ENCODE data around the gene ZNF397. TPM values are rescaled to one million over a fixed set of nuclear protein-coding genes. Genes with fewer than 3 reads are reported as not detected.

ZNF397 gene
- total and polyA plus RNA-seq, 2 donors (not counting 1 experiment from before 2014, with no cell fraction given) = 7.0 to 23.8 TPM

- Histone ChIP-seq H3K4me2 (ENCODE audit: extremely low read depth, insufficient read depth, low read length) (no peak overlapping the region), H4K20me1 (ENCODE audit: control insufficient read depth, extremely low read depth, insufficient read depth, low read length) (no peaks in the 10 kb centered on the region)
- TF ChIP-seq CTCF (conservative IDR thresholded peaks at IDR 0.05 in 1 of 2, IDR thresholded peaks at IDR 0.05 in 1 of 2; ENCODE audit: low read depth in 1 of 2, low read length in 2 of 2) (no peak), EZH2 (IDR thresholded peaks at IDR 0.05; ENCODE audit: low read length, missing control alignments) (no peak)
Observed at GRCh38 chr18:35264409-35264808, 23.6 kb downstream of the ZNF397 start.

GRCh38 chr18:35267161-35267651, 26.4 kb downstream of the ZNF397 start:
- Histone ChIP-seq H2AFZ (ENCODE audit: low read length) (peak overlapping the region; percentile 10), H3K27me3 (ENCODE audit: control insufficient read depth, insufficient read depth, low read length) (no peaks in the 10 kb centered on the region), H3K4me2 (ENCODE audit: extremely low read depth, insufficient read depth, low read length) (peak overlapping the region; percentile 75), H3K4me3 (replicated peaks in 1 of 4; ENCODE audit: control extremely low read depth in 1 of 4, insufficient read depth in 1 of 4, low read depth in 3 of 4, low read length in 4 of 4) (peak overlapping the region; percentile 9 to 54 (median 30)), H3K36me3 (ENCODE audit: control insufficient read depth, insufficient read depth, low read length) (peaks cover 1% of the 10 kb centered on the region), H3K27ac (ENCODE audit: insufficient read depth, low read length) (peak overlapping the region; percentile 16), H3K9ac (ENCODE audit: insufficient read depth, low read length) (peak overlapping the region; percentile 7), H3K79me2 (ENCODE audit: control insufficient read depth, insufficient read depth, low read length) (no peaks in the 10 kb centered on the region), H4K20me1 (ENCODE audit: control insufficient read depth, extremely low read depth, insufficient read depth, low read length) (no peaks in the 10 kb centered on the region), H3K4me1 (ENCODE audit: control insufficient read depth, extremely low read depth, insufficient read depth, low read length) (no peaks in the 10 kb centered on the region), H3K9me3 (ENCODE audit: control insufficient read depth, insufficient read depth, low read depth, low read length) (no peaks in the 10 kb centered on the region)
- DNase-seq (ENCODE audit: low read depth in 2 of 2) = peak; percentile 69 to 74
- TF ChIP-seq CTCF (conservative IDR thresholded peaks at IDR 0.05 in 1 of 2, IDR thresholded peaks at IDR 0.05 in 1 of 2; ENCODE audit: low read depth in 1 of 2, low read length in 2 of 2) = no peak
- TF ChIP-seq EZH2 (IDR thresholded peaks at IDR 0.05; ENCODE audit: low read length, missing control alignments) = no peak

More at GRCh38 chr18:35264409-35264808, 23.6 kb downstream of the ZNF397 start:
- no peak overlapping the region for H3K27ac ChIP-seq (ENCODE audit: insufficient read depth, low read length)
- no peak for DNase-seq (ENCODE audit: low read depth in 2 of 2)
- H3K4me3 ChIP-seq (replicated peaks in 1 of 4; ENCODE audit: control extremely low read depth in 1 of 4, insufficient read depth in 1 of 4, low read depth in 3 of 4, low read length in 4 of 4) = no peak overlapping the region
- H3K27me3 ChIP-seq (ENCODE audit: control insufficient read depth, insufficient read depth, low read length) = no peaks in the 10 kb centered on the region
- H3K79me2 ChIP-seq (ENCODE audit: control insufficient read depth, insufficient read depth, low read length) = no peaks in the 10 kb centered on the region
- no peak overlapping the region for H3K9ac ChIP-seq (ENCODE audit: insufficient read depth, low read length)
- no peaks in the 10 kb centered on the region for H3K9me3 ChIP-seq (ENCODE audit: control insufficient read depth, insufficient read depth, low read depth, low read length)
- no peaks in the 10 kb centered on the region for H3K4me1 ChIP-seq (ENCODE audit: control insufficient read depth, extremely low read depth, insufficient read depth, low read length)
- H2AFZ ChIP-seq (ENCODE audit: low read length) = no peak overlapping the region
- peaks cover 1% of the 10 kb centered on the region for H3K36me3 ChIP-seq (ENCODE audit: control insufficient read depth, insufficient read depth, low read length)

- Histone ChIP-seq H3K27ac (ENCODE audit: insufficient read depth, low read length) (no peak overlapping the region), H3K9ac (ENCODE audit: insufficient read depth, low read length) (no peak overlapping the region), H3K9me3 (ENCODE audit: control insufficient read depth, insufficient read depth, low read depth, low read length) (no peaks in the 10 kb centered on the region), H2AFZ (ENCODE audit: low read length) (no peak overlapping the region), H3K4me2 (ENCODE audit: extremely low read depth, insufficient read depth, low read length) (peak overlapping the region; percentile 35), H3K4me3 (replicated peaks in 1 of 4; ENCODE audit: control extremely low read depth in 1 of 4, insufficient read depth in 1 of 4, low read depth in 3 of 4, low read length in 4 of 4) (peak overlapping the region in 1 of 4 experiments; percentile 54), H4K20me1 (ENCODE audit: control insufficient read depth, extremely low read depth, insufficient read depth, low read length) (no peaks in the 10 kb centered on the region), H3K27me3 (ENCODE audit: control insufficient read depth, insufficient read depth, low read length) (no peaks in the 10 kb centered on the region), H3K4me1 (ENCODE audit: control insufficient read depth, extremely low read depth, insufficient read depth, low read length) (no peaks in the 10 kb centered on the region), H3K36me3 (ENCODE audit: control insufficient read depth, insufficient read depth, low read length) (peaks cover 1% of the 10 kb centered on the region), H3K79me2 (ENCODE audit: control insufficient read depth, insufficient read depth, low read length) (no peaks in the 10 kb centered on the region)
- TF ChIP-seq CTCF (conservative IDR thresholded peaks at IDR 0.05 in 1 of 2, IDR thresholded peaks at IDR 0.05 in 1 of 2; ENCODE audit: low read depth in 1 of 2, low read length in 2 of 2) (no peak), EZH2 (IDR thresholded peaks at IDR 0.05; ENCODE audit: low read length, missing control alignments) (no peak)
- DNase-seq (ENCODE audit: low read depth in 2 of 2) = no peak
Observed at GRCh38 chr18:35267809-35268208, 27.0 kb downstream of the ZNF397 start.

Data from fibroblast of lung (primary cell).